ENCODE data around the gene NFIB.

GRCh38 chr9:14293801-14294200 lies 20.1 kb downstream of the NFIB start:
- TF ChIP-seq CTCF (IDR thresholded peaks at IDR 0.05): no peak
- no peak for TF ChIP-seq ZFX (IDR thresholded peaks at IDR 0.05; ENCODE audit: borderline replicate concordance)

Data from 22Rv1 (cell line).